ENCODE data around the gene MTURN.
"Not testable (repeated sequence)": the region's sequence is repeated elsewhere in the genome, so short reads cannot be mapped to it uniquely, and the experiment has no call there.

The MTURN gene

GRCh38 chr7:30183749-30184369, 49.1 kb downstream of the MTURN start:
- DNase-seq (ENCODE audit: extremely low read depth, low read depth) = no peak
- TF ChIP-seq, protein P1, sequence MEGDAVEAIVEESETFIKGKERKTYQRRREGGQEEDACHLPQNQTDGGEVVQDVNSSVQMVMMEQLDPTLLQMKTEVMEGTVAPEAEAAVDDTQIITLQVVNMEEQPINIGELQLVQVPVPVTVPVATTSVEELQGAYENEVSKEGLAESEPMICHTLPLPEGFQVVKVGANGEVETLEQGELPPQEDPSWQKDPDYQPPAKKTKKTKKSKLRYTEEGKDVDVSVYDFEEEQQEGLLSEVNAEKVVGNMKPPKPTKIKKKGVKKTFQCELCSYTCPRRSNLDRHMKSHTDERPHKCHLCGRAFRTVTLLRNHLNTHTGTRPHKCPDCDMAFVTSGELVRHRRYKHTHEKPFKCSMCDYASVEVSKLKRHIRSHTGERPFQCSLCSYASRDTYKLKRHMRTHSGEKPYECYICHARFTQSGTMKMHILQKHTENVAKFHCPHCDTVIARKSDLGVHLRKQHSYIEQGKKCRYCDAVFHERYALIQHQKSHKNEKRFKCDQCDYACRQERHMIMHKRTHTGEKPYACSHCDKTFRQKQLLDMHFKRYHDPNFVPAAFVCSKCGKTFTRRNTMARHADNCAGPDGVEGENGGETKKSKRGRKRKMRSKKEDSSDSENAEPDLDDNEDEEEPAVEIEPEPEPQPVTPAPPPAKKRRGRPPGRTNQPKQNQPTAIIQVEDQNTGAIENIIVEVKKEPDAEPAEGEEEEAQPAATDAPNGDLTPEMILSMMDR (IDR thresholded peaks at IDR 0.05; ENCODE audit: low read depth, low read length) = no peak

GRCh38 chr7:30184791-30185487, 50.2 kb downstream of the MTURN start:
- no peak for DNase-seq (ENCODE audit: extremely low read depth, low read depth)
- TF ChIP-seq, protein P1 (IDR thresholded peaks at IDR 0.05; ENCODE audit: low read depth, low read length) = no peak

- no peak for DNase-seq (ENCODE audit: extremely low read depth, low read depth)
Observed at GRCh38 chr7:30185496-30185895, 50.7 kb downstream of the MTURN start.

GRCh38 chr7:30186725-30187124, 51.9 kb downstream of the MTURN start:
- DNase-seq (ENCODE audit: extremely low read depth, low read depth) = no peak
- TF ChIP-seq, protein P1 (IDR thresholded peaks at IDR 0.05; ENCODE audit: low read depth, low read length) = no peak

More at GRCh38 chr7:30185496-30185895, 50.7 kb downstream of the MTURN start:
- TF ChIP-seq, protein P1 (IDR thresholded peaks at IDR 0.05; ENCODE audit: low read depth, low read length) = no peak

GRCh38 chr7:30187513-30187912, 52.7 kb downstream of the MTURN start:
- no peak for DNase-seq (ENCODE audit: extremely low read depth, low read depth)
- TF ChIP-seq, protein P1 (IDR thresholded peaks at IDR 0.05; ENCODE audit: low read depth, low read length) = no peak

DNA sequence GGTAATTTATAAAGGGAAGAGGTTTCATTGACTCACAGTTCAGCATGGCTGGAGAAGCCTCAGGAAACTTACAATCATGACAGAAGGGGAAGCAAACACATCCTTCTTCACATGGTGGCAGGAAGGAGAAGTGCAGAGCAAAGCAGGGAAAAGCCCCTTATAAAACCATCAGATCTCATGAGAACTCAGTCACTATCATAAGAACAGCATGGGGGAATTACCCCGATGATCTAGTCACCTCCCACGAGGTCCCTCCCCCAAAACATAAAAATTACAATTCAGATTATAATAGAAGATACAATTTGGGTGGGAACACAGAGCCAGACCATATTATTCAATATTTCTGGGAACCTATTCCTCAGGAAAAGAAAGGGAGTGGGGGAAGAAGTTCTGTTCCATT, 53.6 kb downstream of the MTURN start:
- not testable (repeated sequence) for DNase-seq (ENCODE audit: extremely low read depth, low read depth)

DNA sequence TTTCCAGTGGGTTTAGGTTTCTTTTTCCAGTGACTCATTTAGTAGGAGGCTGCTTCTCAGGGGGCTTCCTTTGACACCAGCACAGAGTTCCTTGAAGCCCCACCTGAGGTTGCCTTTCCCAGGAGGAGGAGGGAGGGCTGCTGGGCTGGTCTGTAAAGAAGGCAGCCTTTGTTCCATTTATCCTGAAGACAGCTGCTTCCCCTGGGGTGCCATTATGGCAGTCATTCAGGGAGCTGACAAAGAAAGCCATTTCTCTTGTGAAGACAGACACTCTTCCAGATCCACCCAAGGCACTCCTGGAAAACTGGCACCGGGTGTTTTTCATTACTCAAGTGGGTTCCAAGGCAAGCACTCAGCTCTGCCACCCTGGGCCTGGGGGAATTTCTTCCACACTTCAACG, 54.0 kb downstream of the MTURN start:
- no peak for DNase-seq (ENCODE audit: extremely low read depth, low read depth)
- TF ChIP-seq, protein P1 (IDR thresholded peaks at IDR 0.05; ENCODE audit: low read depth, low read length) = no peak
